ENCODE measurements around the gene NEURL1. TPM values are rescaled to one million over a fixed set of nuclear protein-coding genes. Genes with fewer than 3 reads are reported as not detected.

NEURL1 gene
- polyA plus RNA-seq, 3 donors: 3.0 to 17.2 (median 3.3) TPM

DNA sequence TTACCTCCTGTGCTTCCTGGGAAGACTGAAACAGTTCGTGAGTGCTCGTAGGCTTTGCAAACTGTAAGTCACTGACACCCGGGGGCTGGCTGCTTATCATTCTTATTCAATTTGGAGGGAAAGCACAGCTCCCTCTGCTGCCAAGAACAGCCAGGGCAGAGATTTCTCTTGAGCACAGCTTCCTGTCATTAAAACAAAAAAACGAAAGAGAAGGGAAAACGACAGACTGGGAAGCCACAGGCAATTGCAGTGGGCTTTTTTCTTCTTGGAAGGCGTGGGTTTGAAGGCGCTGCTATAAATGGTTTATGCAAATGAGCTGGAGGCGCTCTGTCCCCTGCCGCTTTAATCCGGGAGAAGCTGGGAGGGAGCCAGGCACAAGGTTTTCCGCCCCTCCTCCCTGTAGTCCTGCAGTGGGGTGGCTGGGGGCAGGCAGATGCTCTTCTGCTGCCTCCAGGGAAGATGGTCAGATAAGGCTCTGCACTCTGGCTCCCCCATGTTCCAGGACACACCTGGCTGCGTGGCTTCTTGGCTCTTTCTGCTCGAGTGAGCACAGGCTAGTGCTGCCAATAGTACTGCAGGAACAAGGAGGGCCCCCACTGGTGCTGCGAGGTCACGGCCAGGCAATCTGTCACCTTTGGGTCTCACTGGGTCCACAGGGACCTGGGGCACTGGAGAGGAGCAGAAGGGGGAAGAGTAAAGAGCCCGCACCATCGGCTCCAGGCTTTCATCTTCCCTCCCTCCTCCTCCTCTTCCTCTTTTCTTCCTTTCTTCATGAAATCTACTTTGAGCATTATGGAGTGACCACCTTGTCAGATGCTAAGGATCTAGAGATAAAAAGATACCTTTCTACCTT, 49.5 kb downstream of the NEURL1 start:
- TF ChIP-seq, protein P1, sequence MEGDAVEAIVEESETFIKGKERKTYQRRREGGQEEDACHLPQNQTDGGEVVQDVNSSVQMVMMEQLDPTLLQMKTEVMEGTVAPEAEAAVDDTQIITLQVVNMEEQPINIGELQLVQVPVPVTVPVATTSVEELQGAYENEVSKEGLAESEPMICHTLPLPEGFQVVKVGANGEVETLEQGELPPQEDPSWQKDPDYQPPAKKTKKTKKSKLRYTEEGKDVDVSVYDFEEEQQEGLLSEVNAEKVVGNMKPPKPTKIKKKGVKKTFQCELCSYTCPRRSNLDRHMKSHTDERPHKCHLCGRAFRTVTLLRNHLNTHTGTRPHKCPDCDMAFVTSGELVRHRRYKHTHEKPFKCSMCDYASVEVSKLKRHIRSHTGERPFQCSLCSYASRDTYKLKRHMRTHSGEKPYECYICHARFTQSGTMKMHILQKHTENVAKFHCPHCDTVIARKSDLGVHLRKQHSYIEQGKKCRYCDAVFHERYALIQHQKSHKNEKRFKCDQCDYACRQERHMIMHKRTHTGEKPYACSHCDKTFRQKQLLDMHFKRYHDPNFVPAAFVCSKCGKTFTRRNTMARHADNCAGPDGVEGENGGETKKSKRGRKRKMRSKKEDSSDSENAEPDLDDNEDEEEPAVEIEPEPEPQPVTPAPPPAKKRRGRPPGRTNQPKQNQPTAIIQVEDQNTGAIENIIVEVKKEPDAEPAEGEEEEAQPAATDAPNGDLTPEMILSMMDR (IDR thresholded peaks at IDR 0.05): peak; percentile 23
- H3K4me3 ChIP-seq (replicated peaks in 1 of 3; ENCODE audit: low read depth in 2 of 3, low read length in 3 of 3): peak overlapping the region; percentile 25 to 67 (median 31)
- H3K36me3 ChIP-seq (replicated peaks in 1 of 2; ENCODE audit: control insufficient read depth in 1 of 2, insufficient read depth in 2 of 2, low read length in 2 of 2): no peaks in the 10 kb centered on the region
- intact Hi-C loops (cut with micrococcal nuclease): no loop called here
- DNase-seq: peak in 1 of 3 donors; percentile 17
- peak overlapping the region; percentile 72 for H2AFZ ChIP-seq (ENCODE audit: insufficient read depth, low read depth, low read length, poor library complexity, severe bottlenecking)
- peak overlapping the region; percentile 74 for H3K4me2 ChIP-seq (replicated peaks; ENCODE audit: extremely low read depth, low read length, poor library complexity, severe bottlenecking)
- no peaks in the 10 kb centered on the region for H3K36me3 Mint-ChIP-seq
- peaks cover 14 to 26% (median 16%) of the 10 kb centered on the region in 3 donors for H3K27me3 Mint-ChIP-seq (ENCODE audit: low read depth in 3 of 3)
- H3K4me1 ChIP-seq (ENCODE audit: control insufficient read depth in 1 of 2, insufficient read depth in 2 of 2, low read length in 2 of 2): peaks cover 9 to 12% of the 10 kb centered on the region in 2 donors
- no peaks in the 10 kb centered on the region for H4K20me1 ChIP-seq (ENCODE audit: insufficient read depth, low read length)
- peaks cover 18% of the 10 kb centered on the region for H3K4me1 Mint-ChIP-seq
- peaks cover 0 to 7% of the 10 kb centered on the region in 2 donors for H3K27me3 ChIP-seq (ENCODE audit: control insufficient read depth in 2 of 2, insufficient read depth in 2 of 2, low read length in 2 of 2)
- peak overlapping the region; percentile 29 for H3K9ac ChIP-seq (ENCODE audit: insufficient read depth, low read length, poor library complexity, severe bottlenecking)
- no peaks in the 10 kb centered on the region for H3K9me3 Mint-ChIP-seq
- 3% methylated on average over 10 of the region's 17 CpGs for WGBS (ENCODE audit: insufficient coverage)
- no peaks in the 10 kb centered on the region for H3K9me3 ChIP-seq (replicated peaks in 1 of 2; ENCODE audit: control insufficient read depth in 1 of 2, insufficient read depth in 1 of 2, low read length in 2 of 2)
- no peak overlapping the region for H3K27ac ChIP-seq (ENCODE audit: low read depth in 1 of 2, low read length in 2 of 2)
- peak overlapping the region; percentile 74 to 86 for H3K4me3 Mint-ChIP-seq
- H3K79me2 ChIP-seq (ENCODE audit: insufficient read depth, low read length): no peaks in the 10 kb centered on the region
- H3K27ac Mint-ChIP-seq: no peak overlapping the region

DNA sequence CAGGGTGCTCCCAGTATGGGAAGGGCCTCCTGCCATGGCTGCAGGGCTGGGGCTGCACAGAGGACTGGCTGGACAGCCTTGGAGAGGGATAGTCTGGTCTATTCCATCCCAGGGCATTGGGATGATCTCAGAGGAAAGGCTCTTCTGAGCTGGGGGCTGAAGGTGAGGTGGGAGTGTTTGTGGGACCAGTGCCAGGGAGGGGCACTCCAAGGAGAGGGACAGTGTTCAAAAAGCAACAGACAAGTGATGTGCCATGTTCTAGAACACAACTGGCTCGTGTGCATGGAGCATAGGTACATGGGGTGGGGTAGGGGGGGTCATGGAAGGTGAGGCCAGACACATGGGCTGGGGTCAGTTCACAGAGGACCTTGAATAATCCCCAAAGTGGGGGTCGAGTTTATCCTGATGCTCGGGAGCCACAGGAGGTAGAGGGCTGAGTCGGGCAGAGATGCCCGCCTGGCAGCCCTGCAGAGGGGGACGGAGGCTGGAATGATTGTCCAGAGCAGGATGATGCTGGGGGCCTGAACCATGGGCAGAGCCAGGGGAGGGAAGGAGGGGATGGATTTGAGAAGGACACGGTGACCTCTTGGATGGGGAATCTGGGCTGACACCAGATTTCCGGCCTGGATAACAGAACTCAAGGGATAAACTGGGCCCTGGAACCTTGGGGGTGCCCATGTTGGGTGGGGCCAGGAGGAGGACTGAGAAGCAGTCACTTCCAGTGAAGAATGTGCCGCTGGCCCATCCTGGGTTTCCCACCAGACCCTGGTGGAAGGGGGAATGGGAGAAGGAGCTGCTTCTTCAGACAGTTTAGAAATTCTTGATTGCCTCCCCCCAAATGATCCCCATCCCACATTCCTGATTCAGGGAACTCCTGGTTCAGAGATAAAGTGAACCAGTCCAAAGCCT, 50.4 kb downstream of the NEURL1 start:
- Histone ChIP-seq H3K4me2 (replicated peaks; ENCODE audit: extremely low read depth, low read length, poor library complexity, severe bottlenecking) (peak overlapping the region; percentile 74), H4K20me1 (ENCODE audit: insufficient read depth, low read length) (no peaks in the 10 kb centered on the region), H3K4me3 (replicated peaks in 1 of 3; ENCODE audit: low read depth in 2 of 3, low read length in 3 of 3) (peak overlapping the region in 1 of 3 experiments; percentile 67), H2AFZ (ENCODE audit: insufficient read depth, low read depth, low read length, poor library complexity, severe bottlenecking) (no peak overlapping the region), H3K9me3 (replicated peaks in 1 of 2; ENCODE audit: control insufficient read depth in 1 of 2, insufficient read depth in 1 of 2, low read length in 2 of 2) (no peaks in the 10 kb centered on the region), H3K36me3 (replicated peaks in 1 of 2; ENCODE audit: control insufficient read depth in 1 of 2, insufficient read depth in 2 of 2, low read length in 2 of 2) (no peaks in the 10 kb centered on the region), H3K27me3 (ENCODE audit: control insufficient read depth in 2 of 2, insufficient read depth in 2 of 2, low read length in 2 of 2) (peaks cover 0 to 7% of the 10 kb centered on the region in 2 donors), H3K9ac (ENCODE audit: insufficient read depth, low read length, poor library complexity, severe bottlenecking) (no peak overlapping the region), H3K79me2 (ENCODE audit: insufficient read depth, low read length) (no peaks in the 10 kb centered on the region), H3K27ac (ENCODE audit: low read depth in 1 of 2, low read length in 2 of 2) (no peak overlapping the region), H3K4me1 (ENCODE audit: control insufficient read depth in 1 of 2, insufficient read depth in 2 of 2, low read length in 2 of 2) (peaks cover 9 to 12% of the 10 kb centered on the region in 2 donors)
- H3K4me1 Mint-ChIP-seq: peaks cover 18% of the 10 kb centered on the region
- peaks cover 14 to 20% (median 16%) of the 10 kb centered on the region in 3 donors for H3K27me3 Mint-ChIP-seq (ENCODE audit: low read depth in 3 of 3)
- 96% methylated on average over 8 of the region's 9 CpGs for WGBS (ENCODE audit: insufficient coverage)
- peak overlapping the region in 1 of 7 donors; percentile 42 for H3K27ac Mint-ChIP-seq
- no peak for DNase-seq
- intact Hi-C loops (cut with micrococcal nuclease): no loop called here
- TF ChIP-seq, protein P1 (IDR thresholded peaks at IDR 0.05): no peak
- no peaks in the 10 kb centered on the region for H3K9me3 Mint-ChIP-seq
- H3K4me3 Mint-ChIP-seq: peak overlapping the region; percentile 74 to 86
- no peaks in the 10 kb centered on the region for H3K36me3 Mint-ChIP-seq
